Measurements from ENCODE around the gene NOS1.

NOS1 gene

DNA sequence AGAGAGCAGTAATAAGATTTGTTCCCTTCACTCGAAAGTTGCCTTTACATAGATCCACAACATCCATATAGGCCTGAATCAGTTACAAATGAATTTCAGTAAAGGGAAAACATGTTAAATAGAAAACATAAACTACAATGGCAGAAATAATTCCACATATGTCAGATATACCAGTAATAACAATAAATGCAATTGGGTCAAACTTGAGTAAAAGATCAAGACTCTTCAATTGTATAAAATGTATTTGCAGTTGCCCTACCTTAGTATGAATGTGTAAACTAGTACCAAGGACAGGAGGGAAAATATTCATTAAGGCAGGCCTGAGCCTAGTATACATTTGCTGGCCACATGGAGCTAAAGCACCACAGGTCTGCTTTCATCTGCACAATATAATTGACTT lies 17.6 kb downstream of the NOS1 start:
- Histone ChIP-seq H3K4me1 (ENCODE audit: insufficient read depth, low read length) (peaks cover 4% of the 10 kb centered on the region), H3K4me3 (ENCODE audit: low read length) (no peak overlapping the region), H3K9ac (ENCODE audit: low read depth, low read length) (no peak overlapping the region), H3K36me3 (ENCODE audit: insufficient read depth, low read depth, low read length) (no peaks in the 10 kb centered on the region), H3K27ac (ENCODE audit: low read length) (no peak overlapping the region), H3K27me3 (ENCODE audit: insufficient read depth, low read length) (no peaks in the 10 kb centered on the region), H3K9me3 (ENCODE audit: insufficient read depth, low read depth, low read length) (no peaks in the 10 kb centered on the region)

DNA sequence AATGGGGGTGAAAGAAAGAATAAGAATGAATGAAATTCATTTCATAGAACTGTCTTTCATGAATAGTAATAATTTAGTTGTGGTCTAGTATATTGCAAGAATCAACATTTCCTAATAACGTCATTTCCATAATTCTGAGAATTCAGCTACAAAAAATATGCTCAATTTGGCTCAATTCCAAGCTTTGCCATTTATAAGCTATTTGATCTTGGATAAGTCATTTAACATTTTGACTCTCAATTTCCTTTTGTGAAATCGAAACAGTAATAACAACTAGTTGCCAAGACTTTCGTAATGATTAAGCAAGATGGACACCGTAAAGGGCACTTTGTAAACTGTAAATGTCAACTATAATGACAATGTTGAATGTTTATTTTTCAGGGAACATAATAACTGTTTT lies 18.1 kb downstream of the NOS1 start:
- no peak overlapping the region for H3K9ac ChIP-seq (ENCODE audit: low read depth, low read length)
- H3K9me3 ChIP-seq (ENCODE audit: insufficient read depth, low read depth, low read length) = no peaks in the 10 kb centered on the region
- no peak overlapping the region for H3K27ac ChIP-seq (ENCODE audit: low read length)

DNA sequence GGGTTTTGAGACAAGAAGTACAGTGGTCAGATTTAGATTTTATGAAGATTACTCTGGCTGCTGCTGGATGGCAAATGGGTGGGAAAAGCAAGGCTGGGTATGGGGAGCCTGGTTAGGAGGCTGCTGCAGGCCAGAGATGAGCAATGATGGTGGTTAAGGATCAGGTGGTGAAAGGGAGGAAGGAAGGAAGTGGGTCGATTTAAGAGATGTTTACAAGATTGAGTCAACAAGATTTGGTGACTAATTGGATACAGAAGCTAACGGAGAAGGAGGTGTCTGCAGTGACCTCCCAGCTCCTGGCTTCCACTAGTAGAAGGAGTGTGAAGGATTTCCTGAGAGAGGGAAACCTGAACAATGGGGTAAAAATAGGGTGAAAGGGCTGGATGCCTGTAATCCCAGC lies 18.7 kb downstream of the NOS1 start:
- Histone ChIP-seq H3K9ac (ENCODE audit: low read depth, low read length) (no peak overlapping the region), H3K27ac (ENCODE audit: low read length) (no peak overlapping the region), H3K9me3 (ENCODE audit: insufficient read depth, low read depth, low read length) (no peaks in the 10 kb centered on the region)

More for the DNA sequence above, 18.1 kb downstream of the NOS1 start:
- Histone ChIP-seq H3K27me3 (ENCODE audit: insufficient read depth, low read length) (no peaks in the 10 kb centered on the region), H3K4me3 (ENCODE audit: low read length) (no peak overlapping the region), H3K4me1 (ENCODE audit: insufficient read depth, low read length) (peaks cover 6% of the 10 kb centered on the region), H3K36me3 (ENCODE audit: insufficient read depth, low read depth, low read length) (no peaks in the 10 kb centered on the region)

DNA sequence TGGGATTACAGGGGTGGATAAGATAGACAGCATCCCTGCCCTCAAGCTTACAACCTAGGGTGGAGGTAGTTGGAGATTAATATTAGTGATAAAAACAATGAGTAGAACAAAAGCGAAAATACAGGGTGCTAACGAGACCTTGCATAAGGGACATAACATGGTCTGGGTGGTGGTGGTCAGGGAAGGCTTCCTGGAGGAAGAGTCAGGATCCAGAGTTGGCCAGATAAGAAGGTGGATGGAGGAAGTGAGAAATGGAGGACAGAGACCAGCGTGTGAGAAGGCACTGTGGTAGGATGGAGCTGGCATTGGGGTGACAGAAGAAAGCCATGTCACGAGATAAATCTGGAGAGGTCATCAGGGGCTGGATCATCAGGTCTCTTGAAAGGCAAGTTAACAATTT lies 19.2 kb downstream of the NOS1 start:
- Histone ChIP-seq H3K9me3 (ENCODE audit: insufficient read depth, low read depth, low read length) (no peaks in the 10 kb centered on the region), H3K27ac (ENCODE audit: low read length) (no peak overlapping the region), H3K4me1 (ENCODE audit: insufficient read depth, low read length) (peaks cover 6% of the 10 kb centered on the region), H3K9ac (ENCODE audit: low read depth, low read length) (no peak overlapping the region), H3K4me3 (ENCODE audit: low read length) (no peak overlapping the region), H3K27me3 (ENCODE audit: insufficient read depth, low read length) (no peaks in the 10 kb centered on the region), H3K36me3 (ENCODE audit: insufficient read depth, low read depth, low read length) (no peaks in the 10 kb centered on the region)

More for the DNA sequence above, 18.7 kb downstream of the NOS1 start:
- Histone ChIP-seq H3K36me3 (ENCODE audit: insufficient read depth, low read depth, low read length) (no peaks in the 10 kb centered on the region), H3K27me3 (ENCODE audit: insufficient read depth, low read length) (no peaks in the 10 kb centered on the region), H3K4me3 (ENCODE audit: low read length) (no peak overlapping the region), H3K4me1 (ENCODE audit: insufficient read depth, low read length) (peaks cover 6% of the 10 kb centered on the region)

DNA sequence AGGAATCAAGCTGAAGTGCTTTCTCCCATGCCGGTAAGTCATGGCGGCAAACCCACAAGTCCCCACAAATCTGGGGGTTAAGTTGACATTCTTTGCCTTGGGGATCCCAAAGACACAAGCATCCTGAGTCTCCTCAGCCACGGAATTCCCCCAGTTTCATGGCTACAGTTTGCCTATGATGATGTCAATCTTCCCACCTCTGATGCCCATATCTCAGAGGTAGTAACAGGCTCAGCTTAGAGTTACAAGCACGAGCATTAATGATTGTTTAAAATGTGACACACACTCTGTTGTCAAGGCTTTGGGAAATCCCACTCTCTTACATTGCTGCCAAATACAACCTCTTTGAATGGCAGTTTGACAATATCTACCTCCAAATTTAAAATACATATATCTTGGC lies 22.3 kb downstream of the NOS1 start:
- Histone ChIP-seq H3K27ac (ENCODE audit: low read length) (no peak overlapping the region), H3K36me3 (ENCODE audit: insufficient read depth, low read depth, low read length) (no peaks in the 10 kb centered on the region)

DNA sequence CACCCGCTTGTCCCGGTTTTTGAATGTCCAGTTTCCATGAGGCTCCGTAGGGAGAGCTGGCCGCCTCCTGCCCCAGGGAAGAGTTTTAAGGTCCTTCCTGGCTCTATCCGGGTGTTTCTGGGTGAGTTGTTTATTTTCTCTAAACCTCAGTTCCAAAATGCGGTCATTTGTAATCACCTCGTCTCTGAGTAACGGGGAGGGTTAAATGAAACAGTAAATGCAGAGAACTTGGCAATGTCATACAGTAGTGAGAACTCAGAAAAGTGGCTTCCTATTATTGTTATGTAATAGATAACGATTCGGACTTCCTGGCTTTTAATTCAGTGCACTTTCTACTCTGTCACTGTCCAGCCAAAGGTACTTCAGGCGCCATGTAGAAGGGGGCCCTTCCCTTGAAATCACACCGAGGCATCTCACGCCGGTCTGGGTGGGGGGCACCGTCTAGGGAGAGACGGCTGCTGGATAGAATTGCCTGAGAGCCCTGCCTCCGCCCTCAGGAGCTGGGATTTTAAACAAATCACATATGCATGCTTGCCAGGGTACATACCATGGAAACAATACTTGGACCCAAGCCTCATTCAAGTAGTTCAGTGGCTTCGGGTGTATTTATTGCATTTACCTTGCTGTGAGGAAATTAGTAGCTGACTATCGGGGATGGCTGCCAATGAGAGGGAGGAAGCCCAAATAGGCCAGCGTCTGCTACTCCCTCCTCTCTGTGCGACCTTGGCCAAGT lies 26.4 kb downstream of the NOS1 start:
- Histone ChIP-seq H3K9me3 (ENCODE audit: insufficient read depth, low read depth, low read length) (no peaks in the 10 kb centered on the region), H3K4me1 (ENCODE audit: insufficient read depth, low read length) (peaks cover 6% of the 10 kb centered on the region), H3K36me3 (ENCODE audit: insufficient read depth, low read depth, low read length) (no peaks in the 10 kb centered on the region), H3K27me3 (ENCODE audit: insufficient read depth, low read length) (no peaks in the 10 kb centered on the region), H3K9ac (ENCODE audit: low read depth, low read length) (no peak overlapping the region), H3K27ac (ENCODE audit: low read length) (no peak overlapping the region), H3K4me3 (ENCODE audit: low read length) (no peak overlapping the region)

More for the DNA sequence above, 22.3 kb downstream of the NOS1 start:
- Histone ChIP-seq H3K9me3 (ENCODE audit: insufficient read depth, low read depth, low read length) (no peaks in the 10 kb centered on the region), H3K9ac (ENCODE audit: low read depth, low read length) (no peak overlapping the region), H3K4me1 (ENCODE audit: insufficient read depth, low read length) (peaks cover 6% of the 10 kb centered on the region), H3K4me3 (ENCODE audit: low read length) (no peak overlapping the region), H3K27me3 (ENCODE audit: insufficient read depth, low read length) (no peaks in the 10 kb centered on the region)

DNA sequence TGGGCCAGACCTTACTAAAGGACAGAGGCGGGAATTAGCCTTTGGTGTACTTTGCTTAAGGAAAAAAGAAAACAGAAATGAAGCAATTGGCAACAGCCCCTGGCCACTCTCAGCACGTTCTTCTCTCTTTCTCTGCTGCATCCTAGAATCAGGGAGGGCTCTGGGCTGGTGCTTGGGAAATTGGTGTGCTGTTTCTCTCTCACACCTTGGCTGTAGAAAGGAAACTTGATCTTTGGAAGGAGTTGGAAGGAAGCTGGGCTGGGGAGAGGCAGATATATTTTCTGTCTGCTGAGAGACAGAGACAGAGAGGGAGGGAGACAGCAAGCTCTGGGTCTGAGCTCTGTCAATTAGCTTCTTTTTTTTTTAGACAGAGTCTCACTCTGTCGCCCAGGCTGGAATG lies 27.4 kb downstream of the NOS1 start:
- no peaks in the 10 kb centered on the region for H3K27me3 ChIP-seq (ENCODE audit: insufficient read depth, low read length)
- peaks cover 5% of the 10 kb centered on the region for H3K4me1 ChIP-seq (ENCODE audit: insufficient read depth, low read length)
- H3K9ac ChIP-seq (ENCODE audit: low read depth, low read length) = no peak overlapping the region
- no peak overlapping the region for H3K27ac ChIP-seq (ENCODE audit: low read length)
- no peaks in the 10 kb centered on the region for H3K36me3 ChIP-seq (ENCODE audit: insufficient read depth, low read depth, low read length)
- no peaks in the 10 kb centered on the region for H3K9me3 ChIP-seq (ENCODE audit: insufficient read depth, low read depth, low read length)
- H3K4me3 ChIP-seq (ENCODE audit: low read length) = no peak overlapping the region

DNA sequence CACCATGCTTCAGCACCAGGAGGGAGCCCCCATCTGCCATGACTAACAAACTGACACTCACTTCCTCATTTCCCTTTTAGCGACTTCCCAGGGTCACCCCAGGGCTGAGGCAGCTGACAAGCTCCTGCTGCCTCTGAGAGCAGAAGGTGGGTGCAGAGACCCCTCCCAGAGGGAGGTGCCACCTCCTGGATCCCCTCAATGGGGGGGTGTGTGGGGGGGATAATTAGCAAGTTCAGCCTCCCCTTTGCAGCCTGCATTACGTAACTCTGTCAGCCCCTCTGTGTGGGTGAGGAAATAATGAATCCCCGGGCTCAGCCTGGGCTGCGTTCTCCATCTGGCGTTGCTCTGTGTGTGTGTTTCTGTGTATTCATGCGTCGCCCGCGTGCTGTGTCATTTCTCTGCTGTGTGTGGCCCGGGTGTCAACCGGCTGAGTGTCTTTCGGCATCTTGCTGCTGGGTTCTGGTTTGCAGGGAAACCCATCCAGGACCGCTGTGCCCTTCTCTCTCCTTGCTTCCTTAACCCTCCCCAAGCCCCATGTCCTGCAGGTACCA lies 28.0 kb downstream of the NOS1 start:
- H3K9me3 ChIP-seq (ENCODE audit: insufficient read depth, low read depth, low read length) = no peaks in the 10 kb centered on the region
- no peaks in the 10 kb centered on the region for H3K36me3 ChIP-seq (ENCODE audit: insufficient read depth, low read depth, low read length)
- no peaks in the 10 kb centered on the region for H3K27me3 ChIP-seq (ENCODE audit: insufficient read depth, low read length)
- no peaks in the 10 kb centered on the region for H3K4me1 ChIP-seq (ENCODE audit: insufficient read depth, low read length)
- H3K4me3 ChIP-seq (ENCODE audit: low read length) = no peak overlapping the region
- no peak overlapping the region for H3K27ac ChIP-seq (ENCODE audit: low read length)
- no peak overlapping the region for H3K9ac ChIP-seq (ENCODE audit: low read depth, low read length)

DNA sequence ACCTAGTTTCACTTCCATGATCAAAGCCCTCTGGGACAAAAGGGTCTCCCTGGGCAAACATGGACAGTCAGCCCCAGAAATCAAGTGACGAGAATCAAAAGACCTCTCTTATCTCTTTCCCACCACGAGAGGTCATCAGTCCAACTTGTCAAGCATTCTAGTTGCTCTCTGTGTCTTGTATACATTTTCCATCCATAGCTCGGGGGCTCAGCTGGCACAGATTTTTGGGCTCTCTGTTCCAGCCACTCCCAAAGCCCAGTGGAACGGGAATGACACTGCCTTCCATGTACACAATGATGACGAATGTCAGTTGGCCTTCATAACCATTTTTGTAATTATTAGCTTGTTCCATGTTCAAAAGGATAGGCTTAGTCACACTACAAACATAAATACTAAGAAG lies 29.7 kb downstream of the NOS1 start:
- no peaks in the 10 kb centered on the region for H3K9me3 ChIP-seq (ENCODE audit: insufficient read depth, low read depth, low read length)
- no peaks in the 10 kb centered on the region for H3K4me1 ChIP-seq (ENCODE audit: insufficient read depth, low read length)
- H3K27ac ChIP-seq (ENCODE audit: low read length) = no peak overlapping the region
- H3K36me3 ChIP-seq (ENCODE audit: insufficient read depth, low read depth, low read length) = no peaks in the 10 kb centered on the region
- no peak overlapping the region for H3K9ac ChIP-seq (ENCODE audit: low read depth, low read length)
- no peak overlapping the region for H3K4me3 ChIP-seq (ENCODE audit: low read length)
- H3K27me3 ChIP-seq (ENCODE audit: insufficient read depth, low read length) = no peaks in the 10 kb centered on the region

DNA sequence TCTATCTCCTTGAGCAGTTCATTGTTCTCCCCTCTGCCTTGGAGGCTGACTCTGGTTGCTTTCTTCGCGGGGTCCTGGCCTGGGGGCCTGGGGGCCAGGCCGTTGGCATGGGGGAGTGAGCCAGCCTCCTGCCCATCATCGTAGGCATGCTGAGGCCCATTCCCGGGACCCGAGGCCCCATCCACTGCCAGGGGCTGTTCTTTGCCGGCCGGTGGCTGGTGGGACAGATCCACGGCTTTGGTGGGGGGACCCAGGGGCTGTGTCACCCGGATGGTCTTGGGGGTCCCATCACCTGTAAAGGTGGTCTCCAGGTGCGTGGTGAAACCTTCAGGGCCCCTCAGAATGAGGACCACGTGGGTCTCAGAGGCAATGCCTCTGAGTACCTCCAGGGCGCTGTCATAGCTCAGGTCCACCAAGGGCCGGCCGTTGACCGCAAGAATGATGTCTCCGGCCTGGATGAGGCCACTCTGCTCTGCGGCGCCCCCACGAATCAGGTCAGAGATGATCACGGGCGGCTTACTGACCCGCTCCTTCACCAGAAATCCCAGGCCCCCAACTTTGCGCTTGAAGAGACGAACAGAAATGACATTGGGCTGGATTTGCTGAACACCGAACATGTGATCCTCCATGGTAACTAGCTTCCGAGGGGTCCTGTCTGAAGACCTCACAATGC lies 30.8 kb downstream of the NOS1 start:
- Histone ChIP-seq H3K9ac (ENCODE audit: low read depth, low read length) (no peak overlapping the region), H3K36me3 (ENCODE audit: insufficient read depth, low read depth, low read length) (no peaks in the 10 kb centered on the region), H3K4me1 (ENCODE audit: insufficient read depth, low read length) (no peaks in the 10 kb centered on the region), H3K4me3 (ENCODE audit: low read length) (no peak overlapping the region), H3K27me3 (ENCODE audit: insufficient read depth, low read length) (no peaks in the 10 kb centered on the region), H3K27ac (ENCODE audit: low read length) (no peak overlapping the region), H3K9me3 (ENCODE audit: insufficient read depth, low read depth, low read length) (no peaks in the 10 kb centered on the region)

DNA sequence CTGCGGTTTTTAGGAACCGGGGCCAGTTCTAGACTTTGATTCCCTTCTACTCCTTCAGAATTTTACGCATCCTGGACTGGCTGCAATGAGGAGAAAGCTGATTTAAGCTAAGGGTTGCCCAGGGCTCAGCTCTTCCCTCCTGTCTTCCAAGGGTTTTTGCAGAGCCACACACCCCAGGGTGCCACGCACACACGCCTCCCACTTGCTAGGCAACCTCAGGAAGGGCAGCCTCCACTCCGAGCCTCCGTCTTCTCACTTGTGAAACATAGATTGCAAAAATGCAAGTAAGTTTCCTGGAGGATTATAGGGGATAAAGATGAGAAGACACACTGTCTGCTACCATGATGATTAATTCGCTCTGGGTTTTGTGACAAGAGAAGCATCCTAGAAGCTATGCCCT lies 31.7 kb downstream of the NOS1 start:
- H3K9ac ChIP-seq (ENCODE audit: low read depth, low read length) = no peak overlapping the region
- H3K4me3 ChIP-seq (ENCODE audit: low read length) = no peak overlapping the region
- no peaks in the 10 kb centered on the region for H3K27me3 ChIP-seq (ENCODE audit: insufficient read depth, low read length)
- H3K9me3 ChIP-seq (ENCODE audit: insufficient read depth, low read depth, low read length) = no peaks in the 10 kb centered on the region
- no peaks in the 10 kb centered on the region for H3K36me3 ChIP-seq (ENCODE audit: insufficient read depth, low read depth, low read length)
- no peaks in the 10 kb centered on the region for H3K4me1 ChIP-seq (ENCODE audit: insufficient read depth, low read length)
- no peak overlapping the region for H3K27ac ChIP-seq (ENCODE audit: low read length)

DNA sequence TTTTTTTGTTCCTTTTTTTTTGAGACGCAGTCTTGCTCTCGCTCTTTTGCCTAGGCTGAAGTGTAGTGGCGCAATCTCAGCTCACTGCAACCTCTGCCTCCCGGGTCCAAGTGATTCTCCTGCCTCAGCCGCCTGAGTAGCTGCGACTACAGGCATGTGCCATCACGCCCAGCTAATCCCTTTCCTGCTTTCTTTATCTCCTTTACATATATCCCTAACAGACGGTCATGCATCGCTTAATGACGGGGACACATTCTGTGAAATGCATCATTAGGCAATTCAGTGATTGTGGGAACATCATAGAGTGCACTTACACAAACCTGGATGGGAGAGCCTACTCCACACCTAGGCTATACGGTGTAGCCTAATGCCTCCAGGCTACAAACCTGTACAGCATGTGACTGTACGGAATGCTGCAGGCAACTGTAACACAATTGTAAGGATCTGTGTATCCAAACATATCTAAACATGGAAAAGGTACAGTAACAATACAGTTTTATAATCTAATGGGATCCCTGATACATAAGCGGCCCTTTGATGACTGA lies 32.8 kb downstream of the NOS1 start:
- H3K36me3 ChIP-seq (ENCODE audit: insufficient read depth, low read depth, low read length) = no peaks in the 10 kb centered on the region
- H3K4me3 ChIP-seq (ENCODE audit: low read length) = no peak overlapping the region
- no peak overlapping the region for H3K9ac ChIP-seq (ENCODE audit: low read depth, low read length)
- no peaks in the 10 kb centered on the region for H3K9me3 ChIP-seq (ENCODE audit: insufficient read depth, low read depth, low read length)
- H3K27me3 ChIP-seq (ENCODE audit: insufficient read depth, low read length) = no peaks in the 10 kb centered on the region
- no peaks in the 10 kb centered on the region for H3K4me1 ChIP-seq (ENCODE audit: insufficient read depth, low read length)
- H3K27ac ChIP-seq (ENCODE audit: low read length) = no peak overlapping the region
